HAP-1 (cell line): ENCODE data around the gene ACTR3C.

Experiments used
- DNase-seq, 2 experiments: peaks; one replicate each; pipeline ENCODE4 v3.0.0-alpha.2; 2016 to 2020; ENCODE audit warnings: low spot score in 2 of 2
- H3K27me3 ChIP-seq: fragments of 250-450 bp; sonication (Bioruptor Pico); 2 replicates; pipeline ENCODE4 v1.5.1; 2020; ENCODE audit warnings: low read depth, mild to moderate bottlenecking, moderate library complexity
- H3K36me3 ChIP-seq: fragments of 250-450 bp; sonication (Bioruptor Pico); replicated peaks from 2 replicates; pipeline ENCODE4 v1.5.1; 2020; ENCODE audit warnings: mild to moderate bottlenecking
- H3K4me1 ChIP-seq: fragments of 250-450 bp; sonication (Bioruptor Pico); 2 replicates; pipeline ENCODE4 v1.5.1; 2020; ENCODE audit warnings: mild to moderate bottlenecking
- H3K4me3 ChIP-seq: fragments of 250-450 bp; sonication (Bioruptor Pico); 2 replicates; pipeline ENCODE4 v1.5.1; 2020; ENCODE audit warnings: mild to moderate bottlenecking, moderate library complexity
- H3K9me3 ChIP-seq: fragments of 250-450 bp; sonication (Bioruptor Pico); 2 replicates; pipeline ENCODE4 v1.5.1; 2020; ENCODE audit warnings: mild to moderate bottlenecking, moderate library complexity
- in situ Hi-C: fragments of 300-500 bp; cut with MboI; formaldehyde crosslinking; loops from 3 replicates; pipeline ENCODE4 v1.14.3; 2020; ENCODE audit warnings: low sequenced_read_pairs, inconsistent platforms, mixed read lengths

Gene ACTR3C

DNA sequence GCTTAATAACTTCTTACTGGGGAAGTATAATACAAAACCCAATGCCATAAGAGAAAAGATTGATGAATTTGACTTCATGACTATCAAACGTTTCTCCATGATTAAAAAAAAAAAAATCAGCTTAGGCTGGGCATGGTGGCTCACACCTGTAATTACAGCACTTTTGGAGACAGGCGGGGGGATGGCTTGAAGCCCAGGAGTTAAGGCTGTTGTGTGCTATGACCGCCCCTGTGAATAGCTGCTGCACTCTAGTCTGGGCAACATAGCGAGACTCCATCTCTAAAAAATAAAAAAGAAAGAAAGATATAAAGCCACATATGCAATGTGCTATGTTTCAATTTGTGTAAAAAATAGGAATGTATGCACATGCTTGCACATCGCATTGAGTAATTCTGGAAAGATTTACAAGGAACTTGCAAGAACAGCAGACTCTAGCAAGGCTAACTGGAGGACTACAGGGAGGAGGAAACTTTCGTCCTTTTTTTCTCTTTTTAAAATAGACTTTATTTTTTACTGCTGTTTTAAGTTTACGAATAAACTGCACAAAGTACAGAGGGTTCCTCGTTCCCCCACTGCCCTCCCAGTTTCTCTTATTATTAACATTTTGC is 28.3 kb upstream of the ACTR3C start:
- DNase-seq = no peak
- peaks cover 6% of the 10 kb centered on the region; the same call in 1 of the 2 replicates for H3K27me3 ChIP-seq
- no peaks in the 10 kb centered on the region for H3K4me1 ChIP-seq
- in situ Hi-C loops = no loop called here
- H3K9me3 ChIP-seq = no peaks in the 10 kb centered on the region
- H3K4me3 ChIP-seq = no peak overlapping the region
- H3K36me3 ChIP-seq = no peaks in the 10 kb centered on the region

DNA sequence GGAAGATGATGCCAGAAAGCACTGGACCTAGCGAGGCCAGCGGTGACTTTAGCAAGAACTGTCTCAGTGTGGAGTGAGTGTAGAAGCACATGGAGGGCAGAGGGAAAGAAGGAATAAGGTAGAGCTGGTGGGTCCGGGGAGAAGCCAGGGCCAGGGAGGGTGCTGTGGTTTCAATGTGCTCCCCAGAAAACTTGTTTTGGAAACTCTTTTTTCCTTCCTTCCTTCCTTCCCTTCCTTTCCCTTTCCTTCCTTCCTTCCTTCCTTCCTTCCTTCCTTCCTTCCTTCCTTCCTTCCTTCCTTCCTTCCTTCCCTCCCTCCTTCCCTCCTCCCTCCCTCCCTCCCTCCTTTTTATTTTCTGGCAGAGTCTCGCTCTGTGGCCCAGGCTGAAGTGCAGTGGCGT is 23.6 kb upstream of the ACTR3C start:
- DNase-seq = no peak
- Histone ChIP-seq H3K4me1 (no peaks in the 10 kb centered on the region), H3K4me3 (no peak overlapping the region), H3K27me3 (peaks cover 5% of the 10 kb centered on the region; the same call in 1 of the 2 replicates), H3K36me3 (no peaks in the 10 kb centered on the region), H3K9me3 (no peaks in the 10 kb centered on the region; the same call in 1 of the 2 replicates)
- in situ Hi-C loops = no loop called here

DNA sequence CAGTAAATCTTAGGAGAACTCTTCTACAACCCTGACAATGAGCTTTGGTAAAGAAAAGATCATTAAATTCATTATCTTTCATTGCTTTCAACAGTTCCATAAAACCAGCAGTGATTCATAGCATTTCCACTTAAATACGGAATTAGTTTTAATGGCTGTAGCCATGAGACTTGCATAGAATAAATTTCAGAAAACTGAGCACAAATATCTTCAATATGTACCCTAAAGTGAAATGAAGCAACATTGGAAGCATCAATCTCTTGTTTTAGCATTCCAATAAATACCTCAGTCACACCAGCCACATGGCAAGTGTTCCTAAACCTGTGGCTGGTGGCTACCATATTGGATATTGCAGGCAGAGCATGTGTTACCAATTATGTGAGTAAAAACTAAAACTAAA is 21.7 kb upstream of the ACTR3C start:
- in situ Hi-C loops = no loop called here

DNA sequence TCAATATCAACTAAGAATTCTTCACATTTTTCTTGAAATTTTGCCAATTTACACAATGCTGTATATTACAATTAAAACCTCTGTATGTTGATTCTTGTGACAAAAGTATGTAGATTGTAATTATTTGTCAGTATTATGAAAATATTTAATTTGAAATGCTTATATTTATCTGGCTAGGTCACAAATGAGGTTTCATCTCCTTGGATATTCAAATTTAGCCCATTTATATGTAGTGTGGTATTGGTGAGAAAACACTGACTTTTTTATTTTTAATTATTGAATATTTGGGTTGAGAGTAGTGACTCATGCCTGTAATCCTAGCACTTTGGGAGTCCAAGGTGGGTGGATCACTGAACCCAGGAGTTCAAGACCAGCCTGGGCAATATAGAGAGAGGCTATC is 21.0 kb upstream of the ACTR3C start:
- Histone ChIP-seq H3K4me1 (no peaks in the 10 kb centered on the region), H3K9me3 (no peaks in the 10 kb centered on the region; the same call in 1 of the 2 replicates), H3K4me3 (no peak overlapping the region), H3K27me3 (no peaks in the 10 kb centered on the region; the same call in 1 of the 2 replicates), H3K36me3 (no peaks in the 10 kb centered on the region)
- in situ Hi-C loops = no loop called here
- DNase-seq = no peak

More for the DNA sequence above, 21.7 kb upstream of the ACTR3C start:
- Histone ChIP-seq H3K9me3 (no peaks in the 10 kb centered on the region; the same call in 1 of the 2 replicates), H3K36me3 (no peaks in the 10 kb centered on the region), H3K27me3 (no peaks in the 10 kb centered on the region; the same call in 1 of the 2 replicates), H3K4me1 (no peaks in the 10 kb centered on the region), H3K4me3 (no peak overlapping the region)
- no peak for DNase-seq

DNA sequence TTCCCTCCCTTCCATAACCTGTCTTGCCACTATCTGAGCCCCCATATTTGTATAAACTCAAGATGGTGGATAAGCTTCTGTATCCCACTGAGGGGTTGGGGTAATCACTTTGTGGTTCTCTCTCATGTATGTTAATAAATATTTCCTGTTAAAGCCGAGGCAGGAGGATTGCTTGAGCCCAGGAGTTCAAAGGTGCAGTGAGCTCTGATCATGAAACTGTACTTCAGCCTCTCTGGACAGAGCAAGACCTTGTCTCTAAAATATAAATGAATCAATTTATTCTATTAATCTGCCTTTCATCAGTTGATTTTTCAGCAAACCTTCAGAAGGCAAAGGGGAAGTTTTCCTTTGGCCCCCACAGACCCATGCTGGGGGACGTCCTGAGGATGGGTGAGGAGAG is 19.9 kb upstream of the ACTR3C start:
- Histone ChIP-seq H3K36me3 (no peaks in the 10 kb centered on the region), H3K4me1 (no peaks in the 10 kb centered on the region), H3K27me3 (no peaks in the 10 kb centered on the region; the same call in 1 of the 2 replicates), H3K9me3 (no peaks in the 10 kb centered on the region; the same call in 1 of the 2 replicates), H3K4me3 (no peak overlapping the region)
- DNase-seq = no peak
- in situ Hi-C loops = no loop called here

DNA sequence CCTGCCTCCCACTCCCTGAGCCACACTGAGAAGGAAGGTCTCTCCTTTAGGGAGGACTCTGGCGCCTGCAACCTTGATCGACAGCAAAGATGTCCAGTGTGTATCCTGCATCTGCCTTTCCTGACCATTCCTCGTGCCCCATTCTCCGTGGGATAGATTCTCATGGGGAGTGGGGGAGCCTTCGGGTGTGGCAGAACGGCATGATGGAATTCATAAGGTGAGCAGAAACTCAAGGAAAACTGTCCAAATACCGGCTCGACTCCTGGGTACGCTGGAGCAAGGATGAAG is 18.7 kb upstream of the ACTR3C start:
- Histone ChIP-seq H3K4me3 (no peak overlapping the region), H3K27me3 (no peaks in the 10 kb centered on the region)
- in situ Hi-C loops = no loop called here

DNA sequence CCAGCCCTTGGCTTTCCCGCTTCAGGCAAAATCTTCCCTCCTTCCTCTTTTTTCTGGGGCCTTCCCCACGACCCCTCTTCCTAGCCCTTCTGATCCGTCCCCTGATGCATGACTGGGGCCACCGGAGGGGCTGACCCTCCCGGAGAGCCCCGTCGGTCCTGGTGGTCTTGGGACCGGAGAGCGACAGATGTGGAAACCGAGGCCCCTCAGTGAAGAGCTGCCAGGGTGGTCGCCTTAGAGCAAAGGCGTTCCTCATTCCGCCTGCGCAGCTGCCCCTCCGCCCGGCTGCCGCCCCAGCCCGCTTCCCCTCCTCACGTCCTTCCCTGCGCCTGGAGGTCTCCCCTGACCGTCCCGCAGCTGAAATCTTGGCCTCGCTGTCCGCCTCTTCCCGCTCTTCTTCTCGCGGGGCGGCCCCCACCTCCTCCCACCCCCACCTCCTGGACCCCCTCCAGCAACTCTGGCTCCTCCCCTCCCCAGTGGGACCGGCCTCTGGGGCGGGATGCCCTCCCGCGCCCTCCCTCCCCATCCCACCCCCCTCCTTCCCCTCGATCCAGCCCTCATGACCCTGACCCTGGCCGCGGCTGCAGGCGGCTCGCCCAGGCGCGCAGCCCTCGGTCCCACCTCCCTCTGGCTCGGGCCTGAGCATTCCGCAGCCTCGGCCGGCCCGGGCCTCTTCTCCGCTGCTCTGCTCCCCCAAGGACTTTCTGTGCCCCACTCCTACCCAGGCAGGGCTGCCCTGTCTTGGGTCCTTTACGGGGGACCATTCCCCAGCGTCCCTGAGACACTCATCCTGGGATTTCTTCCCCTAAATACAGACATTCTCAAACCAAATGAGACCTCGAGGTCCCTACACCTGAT is 18.1 kb upstream of the ACTR3C start, which contains the start of gene RARRES2:
TSS of gene RARRES2 (minus strand) at position 367 of the 858 bp plus-strand sequence. CDS start 1,020 bp downstream, outside the sequence.
- Histone ChIP-seq H3K36me3 (no peaks in the 10 kb centered on the region), H3K27me3 (no peaks in the 10 kb centered on the region), H3K9me3 (no peaks in the 10 kb centered on the region; the same call in 1 of the 2 replicates), H3K4me3 (no peak within 1 kb of the TSS), H3K4me1 (no peaks in the 10 kb centered on the region)
- no peak for DNase-seq
- in situ Hi-C loops = no loop called here

More for the DNA sequence above, 18.7 kb upstream of the ACTR3C start:
- H3K36me3 ChIP-seq = no peaks in the 10 kb centered on the region
- H3K4me1 ChIP-seq = no peaks in the 10 kb centered on the region
- no peak for DNase-seq
- H3K9me3 ChIP-seq = no peaks in the 10 kb centered on the region; the same call in 1 of the 2 replicates

DNA sequence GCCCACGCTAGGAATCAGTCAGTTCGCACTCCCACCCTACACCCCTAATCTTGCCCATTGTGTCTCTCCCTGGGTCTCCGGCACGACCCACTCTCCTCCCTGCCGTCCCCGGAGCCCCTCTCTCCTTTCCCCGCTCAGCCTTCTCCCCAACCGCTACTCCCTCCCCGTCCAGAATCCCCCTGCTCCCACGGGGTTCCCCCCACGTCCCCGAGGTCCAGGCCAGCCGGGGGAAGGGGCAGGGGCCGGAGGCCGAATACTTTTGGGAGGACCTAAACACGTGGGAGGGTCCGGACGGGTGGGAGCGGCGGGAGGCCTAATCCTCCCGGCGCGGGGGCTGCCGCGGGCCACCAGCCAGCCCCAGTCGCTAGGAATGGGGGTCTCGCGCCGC is 17.5 kb upstream of the ACTR3C start:
- no peaks in the 10 kb centered on the region for H3K27me3 ChIP-seq
- no peaks in the 10 kb centered on the region; the same call in 1 of the 2 replicates for H3K9me3 ChIP-seq
- no peak for DNase-seq
- H3K4me1 ChIP-seq = no peaks in the 10 kb centered on the region
- in situ Hi-C loops = no loop called here
- H3K36me3 ChIP-seq = no peaks in the 10 kb centered on the region
- H3K4me3 ChIP-seq = no peak overlapping the region

DNA sequence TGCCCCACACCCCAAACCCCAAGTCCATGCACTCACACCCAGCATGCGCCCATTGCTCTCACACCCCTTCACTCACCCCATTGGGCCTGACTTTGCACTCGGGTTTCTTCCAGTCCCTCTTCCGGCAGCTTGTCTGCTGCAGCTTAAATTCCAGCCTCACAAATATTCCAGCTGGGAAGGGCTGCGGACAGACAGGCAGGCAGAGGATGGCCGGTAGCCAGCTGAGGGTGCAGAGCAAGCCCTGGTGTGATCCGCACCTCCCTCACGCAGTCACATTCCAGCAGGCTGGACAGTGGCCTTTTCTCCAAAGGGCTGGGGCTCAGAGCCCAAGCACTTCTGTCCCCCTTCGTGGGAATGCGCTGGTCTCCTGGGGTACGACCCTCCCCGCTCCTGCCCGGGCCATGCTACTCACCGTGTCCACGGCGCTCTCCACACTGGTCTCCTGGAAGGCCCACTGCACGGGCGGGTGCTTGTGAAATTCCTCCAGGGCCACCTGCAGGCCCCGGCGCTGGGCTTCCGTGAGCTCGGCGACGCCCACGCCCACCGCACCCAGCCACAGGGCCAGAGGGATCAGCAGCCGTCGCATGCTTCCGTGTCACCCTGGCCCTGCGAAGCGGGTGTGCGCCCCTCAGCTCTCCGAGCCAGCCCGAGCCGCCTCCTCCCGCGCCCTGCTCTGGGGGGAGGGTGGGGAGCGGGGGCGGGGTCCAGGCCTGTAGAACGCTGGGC is 16.8 kb upstream of the ACTR3C start:
- in situ Hi-C loops = no loop called here
- Histone ChIP-seq H3K9me3 (no peaks in the 10 kb centered on the region; the same call in 1 of the 2 replicates), H3K27me3 (no peaks in the 10 kb centered on the region), H3K4me3 (no peak overlapping the region), H3K36me3 (no peaks in the 10 kb centered on the region), H3K4me1 (no peaks in the 10 kb centered on the region)
- no peak for DNase-seq

DNA sequence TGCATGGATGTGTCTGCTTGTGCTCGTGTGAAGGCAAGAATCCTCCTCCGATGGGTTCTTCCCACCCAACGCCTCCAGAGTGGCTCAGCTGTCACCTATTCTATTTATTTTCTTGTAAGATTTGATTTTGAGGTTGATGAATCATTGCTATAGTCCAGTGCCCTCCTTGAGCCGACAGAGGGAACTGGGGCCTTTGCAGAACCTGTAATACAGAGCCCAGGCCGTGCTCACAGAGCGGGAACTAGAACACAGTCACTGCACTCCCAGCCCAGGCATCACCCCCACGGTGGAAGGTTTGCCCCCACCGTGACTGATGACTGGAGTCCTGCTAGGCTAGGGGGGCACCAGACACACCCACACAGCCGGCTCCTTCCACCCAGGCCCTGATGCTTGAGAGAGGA is 16.1 kb upstream of the ACTR3C start:
- H3K27me3 ChIP-seq = no peaks in the 10 kb centered on the region
- no peak overlapping the region for H3K4me3 ChIP-seq
- H3K4me1 ChIP-seq = no peaks in the 10 kb centered on the region
- no peak for DNase-seq
- H3K36me3 ChIP-seq = no peaks in the 10 kb centered on the region
- H3K9me3 ChIP-seq = no peaks in the 10 kb centered on the region; the same call in 1 of the 2 replicates
- in situ Hi-C loops = no loop called here

DNA sequence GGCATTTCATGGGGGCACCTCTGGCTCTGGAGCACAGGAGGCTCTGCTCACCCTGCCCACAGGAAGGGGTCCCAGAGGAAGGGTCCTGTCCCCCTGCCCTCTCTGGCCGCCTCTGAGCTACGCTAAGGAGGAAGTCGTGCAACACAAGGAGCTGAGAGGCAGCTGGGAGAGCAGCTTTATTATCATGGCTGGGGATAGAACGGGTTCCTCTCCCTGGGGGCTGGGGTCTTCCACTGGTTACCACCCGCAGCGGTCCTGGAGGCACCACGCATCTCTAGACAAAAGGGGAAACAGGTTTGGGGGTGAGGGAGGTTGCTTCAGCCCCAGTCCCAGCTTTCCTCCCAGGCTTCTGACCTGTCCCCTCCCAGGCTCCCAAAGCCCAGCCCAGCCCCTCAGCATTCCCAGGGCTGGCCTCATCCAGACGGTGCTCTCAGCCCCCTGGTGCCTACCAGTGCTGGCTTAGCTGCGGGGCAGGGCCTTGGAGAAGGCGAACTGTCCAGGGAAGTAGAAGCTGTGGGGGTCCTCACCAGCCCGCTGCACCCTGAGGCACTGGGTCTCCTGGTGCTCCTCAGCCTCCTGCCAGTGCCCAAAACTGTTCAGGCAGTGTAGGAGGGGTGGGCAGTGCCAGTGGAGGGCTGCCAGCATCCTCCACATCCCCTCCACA is 15.0 kb upstream of the ACTR3C start:
- no peak for DNase-seq

DNA sequence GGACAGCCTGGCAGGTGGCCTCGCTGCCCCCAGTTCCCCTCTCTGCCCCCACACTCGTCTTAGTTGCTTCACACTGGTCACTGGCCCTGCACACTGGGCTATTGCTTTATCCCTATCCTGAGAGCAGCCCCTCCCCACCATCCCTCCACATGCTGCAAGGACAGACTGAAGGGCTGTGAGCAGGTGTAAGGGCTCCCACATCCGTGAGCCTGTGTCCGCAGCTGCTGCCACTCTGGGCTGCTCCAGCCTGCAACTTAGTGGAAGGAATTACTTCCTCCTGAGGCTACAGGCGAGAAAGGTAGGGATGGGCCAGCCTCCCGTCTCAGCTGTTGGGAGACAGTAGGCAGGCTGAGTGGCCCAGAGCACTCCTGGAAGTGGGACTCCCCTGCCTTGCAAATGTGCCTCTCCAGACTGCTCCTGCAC is 14.3 kb upstream of the ACTR3C start:
- in situ Hi-C loops = no loop called here

More for the DNA sequence above, 15.0 kb upstream of the ACTR3C start:
- no peaks in the 10 kb centered on the region for H3K36me3 ChIP-seq
- H3K4me1 ChIP-seq = no peaks in the 10 kb centered on the region
- no peak overlapping the region for H3K4me3 ChIP-seq
- in situ Hi-C loops = no loop called here
- H3K27me3 ChIP-seq = no peaks in the 10 kb centered on the region
- no peaks in the 10 kb centered on the region for H3K9me3 ChIP-seq

DNA sequence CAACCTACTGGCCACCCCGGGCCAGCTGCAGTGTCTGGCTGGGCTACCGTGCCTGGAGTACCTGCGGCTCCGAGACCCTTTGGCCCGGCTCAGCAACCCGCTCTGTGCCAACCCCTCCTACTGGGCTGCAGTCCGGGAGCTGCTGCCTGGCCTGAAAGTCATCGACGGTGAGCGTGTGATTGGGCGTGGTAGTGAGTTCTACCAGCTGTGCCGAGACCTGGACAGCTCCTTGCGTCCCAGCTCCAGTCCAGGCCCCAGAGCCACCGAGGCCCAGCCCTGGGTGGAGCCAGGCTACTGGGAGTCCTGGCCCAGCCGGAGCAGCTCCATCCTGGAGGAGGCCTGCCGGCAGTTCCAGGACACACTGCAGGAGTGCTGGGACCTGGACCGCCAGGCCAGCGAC is 13.8 kb upstream of the ACTR3C start:
- Histone ChIP-seq H3K4me3 (no peak overlapping the region), H3K36me3 (no peaks in the 10 kb centered on the region), H3K9me3 (no peaks in the 10 kb centered on the region), H3K4me1 (no peaks in the 10 kb centered on the region), H3K27me3 (no peaks in the 10 kb centered on the region)
- in situ Hi-C loops = no loop called here
- no peak for DNase-seq

More for the DNA sequence above, 14.3 kb upstream of the ACTR3C start:
- H3K9me3 ChIP-seq = no peaks in the 10 kb centered on the region
- H3K4me3 ChIP-seq = no peak overlapping the region
- H3K4me1 ChIP-seq = no peaks in the 10 kb centered on the region
- DNase-seq = no peak
- H3K27me3 ChIP-seq = no peaks in the 10 kb centered on the region
- H3K36me3 ChIP-seq = no peaks in the 10 kb centered on the region
